NCI-H446 treated with DMSO at 0.1 percent for 48 hours (cell line): ENCODE data around the gene NUDT4.
"Not testable (repeated sequence)": the region's sequence is repeated elsewhere in the genome, so short reads cannot be mapped to it uniquely, and the experiment has no call there.

ENCODE experiments used
- DNase-seq: peaks from one replicate; lab custom pipeline; 2025; lab: John Stamatoyannopoulos, UW

Gene NUDT4

GRCh38 chr12:93427779-93428564 is 50.2 kb downstream of the NUDT4 start:
- DNase-seq = no peak

DNA sequence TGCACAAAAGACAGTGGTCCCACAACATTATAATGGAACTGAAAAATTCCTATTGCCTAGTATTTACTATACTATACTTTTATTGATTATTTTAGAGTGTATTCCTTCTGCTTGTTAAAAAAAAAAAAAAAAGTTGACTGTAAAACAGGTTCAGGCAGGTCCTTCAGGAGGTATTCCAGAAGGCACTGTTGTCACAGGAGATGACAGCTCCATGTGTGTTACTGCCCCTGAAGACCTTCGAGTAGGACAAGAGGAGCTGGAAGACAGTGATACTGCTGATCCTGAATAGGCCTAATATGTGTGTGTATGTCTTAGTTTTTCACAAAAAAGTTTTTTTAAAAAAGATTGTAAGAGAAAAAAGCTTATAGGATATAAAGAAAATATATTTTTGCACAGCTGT is 51.7 kb downstream of the NUDT4 start:
- no peak for DNase-seq

DNA sequence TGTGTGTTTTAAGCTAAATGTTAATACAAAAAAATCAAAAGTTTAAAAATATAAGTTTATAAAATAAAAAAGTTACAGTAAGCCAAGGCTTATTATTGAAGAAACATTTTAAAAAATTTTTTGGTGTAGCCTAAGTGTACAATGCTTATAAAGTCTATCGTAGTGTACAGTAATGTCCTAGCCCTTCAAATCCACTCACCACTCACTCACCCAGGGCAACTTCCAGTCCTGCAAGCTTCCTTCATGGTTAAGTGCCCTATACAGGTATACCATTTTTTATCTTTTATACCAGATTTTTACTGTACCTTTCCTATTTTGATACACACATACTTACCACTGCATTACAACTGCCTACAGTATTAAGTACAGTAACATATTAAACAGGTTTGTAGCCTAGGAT is 52.1 kb downstream of the NUDT4 start:
- DNase-seq = no peak

DNA sequence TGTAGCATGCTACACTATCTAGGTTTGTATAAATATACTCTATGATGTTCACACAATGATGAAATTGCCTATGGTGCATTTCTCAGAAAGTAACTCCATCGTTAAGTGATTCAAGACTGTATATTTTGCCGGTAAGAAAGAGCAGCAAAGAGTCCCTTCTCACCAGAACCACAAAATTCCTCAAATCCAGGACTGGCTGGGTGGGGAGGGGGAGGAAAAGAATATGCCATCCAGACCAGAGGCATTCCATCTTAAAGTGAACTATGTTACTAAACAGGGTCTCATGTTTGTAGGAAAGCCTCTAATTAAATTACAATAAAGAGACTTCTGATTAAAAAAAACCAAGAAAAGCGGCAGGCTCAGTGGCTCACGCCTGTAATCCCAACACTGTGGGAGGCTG is 52.6 kb downstream of the NUDT4 start:
- DNase-seq = no peak

GRCh38 chr12:93432031-93432430 is 54.3 kb downstream of the NUDT4 start:
- DNase-seq = not testable (repeated sequence)

GRCh38 chr12:93434256-93434865 is 56.6 kb downstream of the NUDT4 start:
- no peak for DNase-seq

DNA sequence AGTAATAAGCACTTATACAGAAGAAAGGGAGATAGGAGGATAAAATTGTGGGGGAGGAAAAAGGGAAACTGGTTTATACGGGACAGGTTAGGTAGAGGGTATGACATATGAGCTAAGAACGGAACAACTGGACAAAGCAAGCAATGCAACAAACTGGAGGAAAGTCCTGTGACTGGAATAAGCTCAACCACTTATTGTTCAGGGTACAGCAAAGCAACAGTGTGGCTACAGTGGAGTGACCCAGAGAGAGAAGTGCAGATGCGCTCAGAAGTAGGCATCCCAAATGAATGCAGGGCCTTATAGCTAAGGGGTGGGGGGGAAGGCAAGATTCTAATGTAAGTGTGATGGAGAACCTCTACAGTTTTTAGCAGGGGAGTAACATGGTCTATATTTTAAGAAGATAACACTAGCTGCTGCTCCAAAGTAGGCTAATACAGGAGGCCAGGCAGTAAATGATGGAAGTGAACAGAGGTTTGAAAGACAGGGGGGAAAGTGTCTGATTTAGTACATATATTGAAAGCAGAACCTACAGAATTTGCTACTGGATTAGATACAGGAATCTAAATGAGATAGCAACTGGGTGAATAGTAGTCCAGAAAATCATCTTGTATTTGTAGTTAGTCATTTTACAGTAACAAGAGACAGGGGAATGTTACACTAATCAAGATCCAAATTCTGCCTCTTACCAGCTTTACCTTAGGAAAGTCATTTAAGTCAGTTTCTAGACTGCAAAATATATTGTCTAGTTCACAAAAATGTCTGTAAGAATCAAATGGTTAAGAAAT is 60.7 kb downstream of the NUDT4 start:
- no peak for DNase-seq

DNA sequence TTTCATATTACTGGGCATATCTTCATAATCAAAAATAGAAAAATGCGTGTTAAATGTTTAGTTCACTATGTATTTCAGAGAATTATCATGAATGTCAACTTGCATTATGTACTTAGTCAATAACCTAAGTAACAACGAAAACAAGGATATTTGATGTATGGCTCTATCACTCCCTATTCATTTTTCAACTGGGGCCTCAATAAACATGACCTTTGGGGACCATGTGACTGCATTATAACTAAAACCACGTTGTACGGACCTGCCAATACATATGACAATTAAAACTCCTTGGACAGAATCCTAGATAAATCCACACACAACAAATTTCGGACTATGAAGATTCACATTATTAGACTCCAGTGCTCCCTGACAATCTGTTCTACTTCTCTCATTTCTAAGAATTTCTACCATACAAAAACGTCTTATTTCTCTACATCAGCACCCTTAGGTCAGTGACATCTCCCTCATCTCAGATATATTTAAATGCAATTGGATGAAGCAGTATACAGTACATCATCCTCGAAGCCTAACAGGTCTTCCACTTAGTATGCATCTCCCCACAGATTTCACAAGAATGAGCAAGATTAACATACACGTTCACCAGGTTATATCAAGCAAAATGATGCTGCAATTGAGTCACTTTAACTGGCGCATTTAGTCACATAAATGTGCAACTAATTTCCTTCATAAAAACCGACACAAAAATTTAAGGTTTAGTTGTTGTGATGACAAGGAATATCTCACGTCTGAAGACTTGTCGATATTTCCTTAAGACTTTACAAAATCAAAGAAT is 62.5 kb downstream of the NUDT4 start:
- no peak for DNase-seq

DNA sequence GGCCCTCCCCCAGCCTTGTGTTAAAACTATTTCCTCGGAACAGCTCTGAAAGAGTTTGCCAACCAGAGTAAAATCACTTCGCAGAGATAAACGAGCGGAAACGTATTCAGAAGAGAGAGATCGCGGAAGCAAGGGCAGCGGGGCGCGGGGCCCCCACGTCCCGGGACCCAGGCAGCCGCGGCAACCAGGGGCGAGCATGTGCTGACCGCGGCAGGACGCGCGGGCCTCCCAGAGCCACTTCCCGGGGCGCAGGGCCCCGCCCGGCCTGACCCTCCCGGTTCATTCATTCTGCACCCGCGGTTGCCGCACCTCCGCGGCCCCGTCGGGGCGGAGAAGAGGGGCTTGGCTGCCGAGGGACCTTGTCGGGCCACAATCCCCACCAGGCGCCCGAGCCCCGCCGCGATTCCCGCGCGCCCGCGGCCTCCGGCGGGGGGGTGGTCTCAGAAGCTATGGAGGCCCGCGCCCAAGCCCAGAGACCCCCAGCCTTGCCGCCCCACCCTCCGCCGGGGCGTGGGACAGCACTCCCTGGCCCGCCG is 63.4 kb downstream of the NUDT4 start:
- DNase-seq = no peak

DNA sequence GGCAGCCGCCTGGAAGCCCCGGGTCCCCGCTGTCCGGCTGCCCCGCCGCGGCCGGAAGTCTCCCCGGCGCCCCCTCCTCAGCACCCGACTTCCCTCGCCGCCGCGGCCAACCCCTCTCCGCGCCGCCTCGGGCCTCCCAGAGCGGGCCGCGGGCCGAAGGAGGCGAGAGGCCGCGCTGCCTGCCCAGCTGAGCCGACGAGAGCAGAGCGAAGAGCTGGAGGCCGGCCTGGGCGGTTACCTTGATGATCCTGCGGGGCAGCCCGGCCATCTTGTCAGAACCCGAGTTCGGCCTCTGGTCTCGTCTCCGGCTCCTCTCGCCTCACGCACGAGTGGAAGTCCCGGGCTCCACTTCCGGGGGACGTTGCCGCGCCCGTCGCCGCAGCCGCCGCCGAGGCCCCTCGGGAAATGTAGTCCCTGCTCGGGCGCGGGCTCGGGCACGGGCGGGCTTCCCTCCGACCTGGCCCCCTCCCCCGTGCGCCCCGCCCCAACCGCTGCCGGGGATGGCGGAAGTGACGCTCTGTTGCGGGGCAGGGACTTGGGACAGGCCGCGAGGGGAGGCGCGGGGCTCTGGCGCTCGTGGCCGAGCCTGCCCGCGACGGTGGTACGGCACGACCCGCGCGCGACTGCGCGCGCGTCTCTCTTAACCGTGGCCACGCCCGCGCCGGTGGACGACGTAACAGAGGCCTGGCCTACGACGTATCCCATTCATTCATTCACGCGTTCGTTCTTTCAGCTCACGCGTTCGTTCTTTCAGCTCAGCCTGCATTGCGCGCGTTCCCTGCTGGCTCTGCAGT is 64.1 kb downstream of the NUDT4 start, which contains the start of gene UBE2N:
TSS of gene UBE2N (minus strand) at position 331 of the 794 bp plus-strand sequence. CDS start at position 268, 63 bp downstream.
- peak; percentile 89 for DNase-seq

DNA sequence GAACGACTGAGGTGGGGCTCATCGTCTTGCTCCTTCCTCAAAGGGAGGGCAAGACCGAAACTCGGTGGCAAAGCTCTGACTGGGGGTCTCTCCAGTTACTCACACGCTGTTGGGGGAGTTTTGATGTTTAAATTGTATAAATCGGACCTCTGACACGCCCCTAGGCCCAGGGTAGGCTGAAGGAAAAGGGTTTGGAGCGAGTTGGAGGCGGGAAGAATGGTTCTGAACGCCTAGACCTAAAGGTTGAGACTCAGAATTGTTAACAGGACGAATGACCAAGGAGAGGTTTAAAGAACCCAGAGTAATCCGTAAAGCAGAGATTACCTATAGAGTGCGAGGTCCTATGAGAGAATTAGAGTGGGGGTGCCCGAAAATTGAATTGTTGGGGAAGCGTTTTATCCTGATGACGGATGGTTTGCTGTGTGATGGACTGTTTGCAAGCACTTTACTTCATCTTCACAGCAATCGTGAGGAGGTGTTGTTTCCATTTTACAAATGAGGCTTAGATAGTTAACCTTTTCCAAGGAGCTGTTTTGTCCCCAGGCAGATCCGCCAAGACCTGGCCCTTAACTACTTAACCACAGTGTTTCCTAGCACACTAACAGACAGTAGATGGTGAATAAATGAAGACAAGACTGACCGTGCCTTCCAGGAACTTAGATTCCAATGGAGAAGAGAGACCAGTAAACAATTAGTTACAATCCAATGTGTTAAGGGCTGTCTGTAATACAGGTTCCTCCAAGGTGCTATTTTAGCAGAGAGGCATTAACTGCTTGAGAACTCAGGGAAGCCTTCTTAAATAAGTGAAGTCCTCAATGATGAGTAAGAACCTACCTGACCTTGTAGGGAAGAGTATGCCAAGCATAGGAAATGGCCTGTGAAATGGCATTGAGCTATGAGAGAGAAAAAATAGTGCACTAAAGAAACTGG is 65.0 kb downstream of the NUDT4 start:
- DNase-seq = no peak

DNA sequence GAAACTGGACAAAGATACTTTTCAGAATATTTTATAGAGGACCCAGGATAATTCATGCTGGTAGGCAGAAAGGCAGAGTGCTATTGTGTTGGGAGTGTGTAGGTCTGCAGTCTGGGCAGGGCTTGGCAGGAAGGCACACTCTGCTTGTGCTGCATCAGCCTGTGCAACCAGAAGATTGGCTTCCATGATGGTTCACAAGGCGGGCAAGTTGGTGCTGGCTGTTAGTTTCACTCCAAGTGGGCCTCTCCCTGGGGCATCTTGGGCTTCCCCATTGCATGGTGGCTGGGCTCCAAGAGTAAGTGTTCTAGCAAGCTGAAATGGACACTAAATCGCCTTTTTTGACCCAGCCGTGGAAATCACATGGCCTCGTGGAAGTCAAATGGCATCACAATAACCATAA is 65.9 kb downstream of the NUDT4 start:
- DNase-seq = no peak

DNA sequence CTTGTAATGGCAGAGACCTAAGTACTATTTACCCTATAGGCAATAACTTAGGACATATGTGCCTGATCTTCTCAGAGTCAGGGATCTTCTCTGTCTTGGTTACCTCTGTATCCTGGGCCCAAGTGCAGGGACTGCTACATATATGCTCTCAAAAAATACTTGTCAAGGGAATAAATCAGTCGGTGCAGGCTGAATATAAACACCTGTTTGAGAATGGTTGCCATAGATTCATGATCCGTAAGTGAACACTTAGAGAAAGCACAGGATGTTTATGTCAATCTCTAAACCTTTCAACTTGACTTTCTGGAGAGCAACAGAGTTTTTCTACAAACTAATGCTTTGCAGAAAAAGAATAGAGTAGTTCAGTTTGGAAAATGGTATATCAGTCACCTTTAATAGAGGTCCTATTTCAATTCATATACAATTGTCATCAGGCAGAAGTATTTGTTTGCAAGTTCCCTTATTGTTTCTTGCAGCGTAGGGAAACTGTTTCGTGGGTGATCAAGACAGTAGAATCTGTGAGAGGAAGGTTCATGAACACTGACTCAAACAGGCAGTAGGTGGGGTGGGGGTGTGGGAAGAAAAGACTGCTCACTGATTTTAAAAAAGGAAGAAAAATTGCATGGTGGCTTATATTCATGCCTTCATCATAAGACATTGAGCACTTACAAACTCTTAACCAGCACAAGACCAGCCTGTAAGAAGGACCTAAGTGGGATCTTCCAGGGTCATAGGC is 70.0 kb downstream of the NUDT4 start:
- no peak for DNase-seq

- DNase-seq = no peak
Observed at GRCh38 chr12:93448796-93449195, 71.1 kb downstream of the NUDT4 start.

- DNase-seq = no peak
Observed at GRCh38 chr12:93449277-93449676, 71.6 kb downstream of the NUDT4 start.

DNA sequence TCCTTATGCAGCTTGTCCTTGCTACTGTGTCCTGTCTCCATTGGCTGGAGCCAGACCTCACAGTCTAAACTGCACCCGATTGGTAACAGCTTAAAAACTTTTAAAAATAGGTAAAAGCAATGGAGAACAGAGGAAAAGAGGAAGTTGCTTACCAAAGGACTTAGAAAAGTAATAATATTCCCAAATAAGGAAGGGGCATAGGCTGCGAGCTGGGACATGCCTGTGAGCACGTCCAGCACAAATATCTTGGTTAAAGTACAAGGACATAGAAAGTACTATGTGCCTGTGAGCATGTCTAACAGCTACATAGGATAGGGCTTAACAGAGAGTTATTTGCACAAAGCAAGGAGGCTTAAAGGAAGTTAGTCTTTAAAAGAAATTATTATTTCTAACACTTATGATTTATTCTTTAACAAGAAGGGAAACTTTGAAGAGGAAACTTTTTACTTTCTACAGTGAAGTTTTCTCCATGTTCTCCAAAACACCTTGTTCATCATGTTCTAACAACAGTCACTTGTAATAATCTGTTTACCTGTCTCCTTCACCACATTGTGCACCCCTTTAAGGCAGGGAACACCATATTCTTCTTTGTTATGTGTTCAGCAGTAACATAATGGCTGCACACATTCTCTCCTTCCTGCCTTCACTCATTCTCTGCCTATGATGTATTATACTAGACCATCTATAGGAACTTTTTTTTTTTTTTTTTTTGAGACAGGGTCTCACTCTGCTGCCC is 73.9 kb downstream of the NUDT4 start:
- DNase-seq = no peak

GRCh38 chr12:93453633-93454032 is 75.9 kb downstream of the NUDT4 start:
- DNase-seq = no peak

- no peak for DNase-seq
Observed at GRCh38 chr12:93456077-93456476, 78.4 kb downstream of the NUDT4 start.
